HG03025 (cell line): ENCODE results near the gene POMP.

Experiments
- ATAC-seq: cut with Tn5 transposase; IDR thresholded peaks from one replicate; pipeline ENCODE4 v1.9.1; 2021; ENCODE audit warnings: mild to moderate bottlenecking, moderate library complexity; ENCODE audit not compliant: unreplicated experiment, low FRiP score

POMP gene, protein sequence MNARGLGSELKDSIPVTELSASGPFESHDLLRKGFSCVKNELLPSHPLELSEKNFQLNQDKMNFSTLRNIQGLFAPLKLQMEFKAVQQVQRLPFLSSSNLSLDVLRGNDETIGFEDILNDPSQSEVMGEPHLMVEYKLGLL

DNA sequence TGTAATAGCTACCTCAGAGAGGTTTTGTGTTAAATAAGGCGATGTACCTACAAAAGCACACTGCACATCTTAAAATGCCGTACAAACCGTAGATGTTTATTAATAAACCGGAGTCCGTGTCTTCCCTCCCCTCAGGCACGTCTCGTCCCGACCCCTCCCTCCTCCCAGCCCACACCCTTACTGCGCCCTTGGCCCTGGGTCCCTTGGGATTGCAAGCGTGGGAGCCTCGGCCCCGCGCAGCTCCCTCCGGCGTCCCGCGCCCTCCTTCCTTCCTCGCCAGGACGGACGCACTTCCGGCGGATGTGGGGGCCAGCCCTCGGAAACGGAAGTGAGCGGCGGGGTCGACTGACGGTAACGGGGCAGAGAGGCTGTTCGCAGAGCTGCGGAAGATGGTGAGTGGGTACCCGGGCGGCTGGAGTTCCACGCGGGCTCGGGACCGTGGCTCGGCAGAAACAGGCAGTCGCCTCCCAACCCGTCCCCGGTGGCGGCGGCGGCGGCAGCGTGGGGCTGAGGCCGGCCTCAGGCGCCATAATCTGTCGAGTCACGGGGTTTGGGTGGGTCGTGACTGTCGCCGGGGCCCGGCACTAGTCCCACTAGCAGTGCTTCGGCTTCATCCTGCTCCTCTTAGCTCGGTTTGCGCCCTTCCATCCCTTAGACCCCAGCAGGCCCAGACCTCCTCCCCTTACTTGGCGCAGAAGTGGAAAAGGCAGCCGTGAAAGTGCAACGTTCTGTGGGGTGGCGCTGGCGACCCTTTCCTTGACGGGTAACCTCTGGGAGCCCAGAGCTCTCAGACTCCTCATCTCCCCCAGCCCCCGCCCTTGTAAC is at the start of gene POMP:
Gene POMP (plus strand): TSS at position 335 of the 825 bp plus-strand sequence. CDS start 55 bp downstream, at position 390.
- ATAC-seq = peak; percentile 91

DNA sequence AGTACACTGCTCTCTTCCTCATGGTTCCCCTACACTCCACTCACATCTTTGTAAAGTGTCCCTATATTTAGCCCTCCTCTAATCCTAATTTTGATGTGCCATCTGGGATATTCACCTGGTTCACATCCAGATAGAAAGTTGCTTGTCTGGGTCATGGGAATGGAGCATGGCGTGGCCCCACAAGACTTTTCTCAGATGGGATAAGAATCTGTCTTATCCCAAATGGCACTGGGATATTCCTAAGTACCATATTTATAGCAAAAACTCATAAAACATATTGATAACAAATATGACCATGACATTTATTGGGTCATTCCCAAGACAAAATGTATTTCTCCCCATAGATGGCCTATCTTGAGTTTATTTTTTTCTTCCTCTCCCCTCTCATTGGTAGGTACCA is 49.5 kb upstream of the POMP start:
- ATAC-seq = no peak

DNA sequence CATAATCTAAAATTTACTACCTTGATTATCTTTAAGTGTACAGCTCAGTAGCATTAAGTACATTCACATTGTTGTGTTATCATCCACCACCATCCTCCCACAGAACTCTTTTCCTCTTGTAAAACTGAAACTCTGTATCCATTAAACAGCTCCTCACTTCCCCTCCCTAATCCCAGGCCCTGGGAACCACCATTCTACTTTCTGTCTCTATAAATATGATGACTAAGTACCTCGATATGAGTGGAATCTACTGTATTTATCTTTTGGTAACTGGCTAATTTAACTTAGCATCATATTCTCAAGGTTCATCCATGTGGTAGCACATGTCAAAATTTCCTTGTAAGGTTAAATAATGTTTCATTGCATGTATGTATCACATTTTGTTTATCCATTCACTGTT is 49.0 kb upstream of the POMP start:
- ATAC-seq = no peak

DNA sequence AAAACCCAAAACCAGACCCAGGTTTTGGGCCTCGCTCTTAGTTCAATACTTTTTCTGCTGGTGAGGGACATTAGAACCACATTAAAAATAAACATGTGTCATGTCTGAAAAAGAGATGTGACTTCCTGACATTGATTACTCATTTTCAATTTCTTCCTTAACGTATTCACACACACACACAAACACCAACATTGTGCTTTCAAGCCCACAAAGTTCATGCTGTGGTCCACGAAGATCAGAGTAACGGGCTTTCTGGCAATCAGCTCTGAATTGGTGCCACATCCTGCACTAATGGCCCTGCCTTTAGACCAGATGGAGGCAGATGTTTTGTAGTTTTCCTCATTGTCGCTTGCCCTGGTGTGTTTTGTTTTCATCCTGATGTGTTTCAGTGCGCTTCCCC is 47.9 kb upstream of the POMP start:
- no peak for ATAC-seq

DNA sequence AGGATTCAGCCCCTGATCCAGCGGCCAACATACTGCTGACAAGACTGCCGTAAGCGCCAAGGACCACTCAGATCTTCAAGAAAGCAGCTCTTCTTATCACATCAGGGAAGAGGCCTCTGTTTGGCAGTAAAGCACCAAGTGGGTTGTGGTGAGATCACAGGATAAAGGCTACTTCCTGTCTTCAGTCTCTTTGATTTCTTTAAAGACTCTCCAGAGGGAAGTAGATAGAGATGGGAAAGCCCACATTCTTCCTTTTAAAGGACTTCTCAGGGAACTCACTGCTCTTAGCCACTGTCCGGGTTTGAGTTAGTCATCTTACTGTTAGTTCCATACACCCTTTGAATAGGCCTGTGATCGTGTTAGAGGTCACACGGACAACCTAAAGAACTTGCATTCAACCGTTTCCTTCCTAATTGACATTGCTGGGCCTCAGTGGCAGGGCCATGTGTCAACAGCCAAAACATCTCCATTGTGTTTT is 47.2 kb upstream of the POMP start:
- ATAC-seq = no peak

DNA sequence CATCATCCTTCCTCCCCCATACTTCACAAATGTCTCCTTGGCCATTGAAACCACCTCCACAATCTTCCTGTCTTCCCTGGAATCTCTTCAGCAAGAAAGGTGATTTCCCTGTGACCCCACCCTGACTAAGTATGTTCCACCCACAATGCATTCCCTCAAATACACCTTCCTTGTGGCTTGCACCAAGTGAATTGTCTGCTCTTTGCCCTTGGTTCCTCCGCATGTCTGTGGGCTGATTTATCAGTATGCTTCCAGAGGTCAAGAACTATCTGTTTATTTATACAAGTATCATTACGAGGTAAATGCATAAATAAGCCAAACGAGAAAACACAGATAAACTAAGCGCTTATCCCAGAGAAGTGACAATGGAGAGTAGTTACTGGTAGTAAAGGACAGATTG is 45.4 kb upstream of the POMP start:
- no peak for ATAC-seq

DNA sequence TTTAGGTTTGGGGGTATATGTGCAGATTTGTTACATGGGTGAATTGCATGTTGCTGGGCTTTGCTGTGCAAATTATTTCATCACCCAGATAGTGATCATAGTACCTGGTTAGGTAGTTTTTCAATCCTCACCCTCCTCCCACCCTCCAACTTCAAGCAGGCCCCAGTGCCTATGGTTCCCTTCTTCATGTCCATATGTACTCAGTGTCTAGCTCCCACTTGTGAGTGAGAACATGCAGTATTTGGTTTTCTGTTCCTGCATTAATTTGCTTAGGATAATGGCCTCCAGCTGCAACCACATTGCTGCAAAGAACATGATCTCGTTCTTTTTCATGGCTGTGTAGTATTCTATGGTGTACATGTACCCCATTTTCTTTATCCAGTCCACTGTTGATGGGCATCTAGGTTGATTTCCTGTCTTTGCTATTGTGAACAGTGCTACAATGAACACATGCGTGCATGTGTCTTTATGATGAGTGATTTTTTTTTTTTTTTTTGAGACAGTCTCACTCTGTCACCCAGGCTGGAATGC is 42.9 kb upstream of the POMP start:
- ATAC-seq = no peak

DNA sequence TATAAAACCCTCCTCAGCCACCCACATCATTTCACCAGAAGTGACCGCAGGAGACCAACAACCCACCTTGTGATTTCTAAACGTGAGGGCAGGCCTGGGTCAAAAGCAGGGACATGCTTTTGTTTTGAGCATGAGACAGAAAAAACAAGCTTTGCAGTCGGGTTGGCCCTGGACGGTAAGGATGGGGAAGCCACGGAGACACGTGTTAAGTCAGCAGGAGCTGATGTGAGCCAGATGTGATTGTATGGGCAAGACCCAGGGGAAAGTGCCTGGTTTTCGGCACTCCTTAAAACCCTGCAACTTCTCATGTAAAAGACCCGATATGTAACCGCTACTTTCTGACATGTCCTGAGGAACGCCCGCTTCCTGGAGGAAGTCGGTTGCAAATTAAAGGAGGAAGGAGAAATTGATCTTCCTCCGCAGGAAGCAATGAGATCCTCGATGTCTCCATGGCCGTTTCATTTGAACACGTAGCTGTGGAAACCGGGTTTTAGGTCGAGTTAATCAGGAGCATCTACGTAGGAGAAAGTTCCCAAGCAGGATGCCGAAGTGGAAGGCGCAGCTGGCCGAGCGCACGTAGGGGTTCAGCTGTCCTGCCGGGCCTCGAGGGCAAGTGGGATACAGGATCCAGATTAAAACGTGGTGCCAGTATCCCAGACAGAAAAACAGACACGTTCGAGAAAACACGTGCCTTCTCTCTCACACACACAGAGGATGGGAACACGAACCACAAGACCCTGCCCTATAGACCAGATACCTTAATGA is 40.5 kb upstream of the POMP start:
- no peak for ATAC-seq

DNA sequence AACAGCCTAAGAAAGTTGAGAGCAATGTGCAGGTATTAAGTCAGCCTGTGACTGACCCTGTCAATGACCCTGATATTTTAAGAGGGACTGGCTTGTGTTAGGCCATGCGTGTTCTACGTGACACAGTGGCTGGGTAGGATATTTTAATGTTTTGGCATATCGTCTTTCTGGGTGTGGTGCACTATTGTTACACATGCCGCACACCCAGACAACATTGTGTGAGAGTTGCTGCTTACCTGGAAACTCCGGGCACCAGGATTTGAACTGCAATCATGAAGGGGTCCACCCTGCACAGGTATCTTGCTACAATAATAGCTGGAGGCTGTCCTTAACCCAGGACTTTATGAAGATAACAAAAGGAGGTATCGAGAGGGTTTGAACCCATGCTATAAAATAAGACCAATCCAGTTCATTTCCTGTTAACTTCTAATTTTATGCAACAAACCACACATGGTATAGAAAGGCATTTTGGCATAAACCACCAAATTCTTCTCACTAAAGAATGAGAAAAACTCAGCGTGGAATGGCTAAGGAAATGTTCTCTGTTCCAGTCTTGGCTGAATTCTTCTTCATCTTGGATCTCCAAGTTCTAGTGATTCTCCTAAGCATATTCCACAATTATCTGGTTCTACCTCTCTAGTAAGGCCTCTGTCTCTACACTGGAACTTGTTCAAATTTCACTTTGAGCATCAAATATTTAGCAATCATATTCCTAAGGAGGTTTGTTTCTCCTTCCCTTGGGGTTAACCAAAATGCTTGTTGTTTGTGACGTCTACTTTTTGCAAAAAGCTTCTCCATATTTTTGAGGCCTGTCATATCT is 38.7 kb upstream of the POMP start:
- no peak for ATAC-seq

DNA sequence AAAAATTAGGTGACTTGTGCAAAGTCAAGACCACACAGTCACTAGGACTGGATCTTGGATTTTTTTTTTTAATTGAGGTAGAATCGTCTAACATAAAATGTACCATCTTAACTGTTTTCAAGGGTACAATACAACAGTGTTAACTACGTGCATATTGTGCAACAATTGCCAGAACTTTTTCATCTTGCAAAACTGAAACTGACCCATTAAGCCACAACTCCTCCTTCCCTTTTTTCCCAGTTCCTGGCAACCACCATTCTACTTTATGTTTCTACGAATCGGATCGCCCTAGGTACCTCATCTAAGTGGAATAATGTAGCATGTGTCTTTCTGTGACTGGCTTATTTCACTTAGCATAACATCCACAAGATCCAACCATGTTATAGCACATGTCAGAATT is 37.5 kb upstream of the POMP start:
- no peak for ATAC-seq

DNA sequence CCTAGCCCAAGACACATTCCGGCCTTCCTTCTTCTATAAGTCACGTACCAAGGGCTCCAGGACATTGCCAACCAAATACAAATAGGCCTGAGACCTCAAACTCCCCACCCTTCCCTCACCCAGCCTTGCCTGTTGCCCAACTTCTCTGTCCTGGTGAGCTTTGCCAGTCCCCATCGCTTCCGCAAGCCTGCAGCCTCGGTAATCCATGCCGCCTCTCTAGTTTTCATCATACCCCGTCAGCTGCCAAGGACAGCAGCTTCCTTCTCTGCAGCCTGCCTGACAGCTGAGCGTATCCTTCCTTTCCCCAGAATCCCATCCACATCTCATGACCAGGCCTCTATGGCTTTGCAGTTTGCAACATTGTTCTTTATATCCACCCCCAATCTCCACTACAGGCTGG is 36.6 kb upstream of the POMP start:
- no peak for ATAC-seq

DNA sequence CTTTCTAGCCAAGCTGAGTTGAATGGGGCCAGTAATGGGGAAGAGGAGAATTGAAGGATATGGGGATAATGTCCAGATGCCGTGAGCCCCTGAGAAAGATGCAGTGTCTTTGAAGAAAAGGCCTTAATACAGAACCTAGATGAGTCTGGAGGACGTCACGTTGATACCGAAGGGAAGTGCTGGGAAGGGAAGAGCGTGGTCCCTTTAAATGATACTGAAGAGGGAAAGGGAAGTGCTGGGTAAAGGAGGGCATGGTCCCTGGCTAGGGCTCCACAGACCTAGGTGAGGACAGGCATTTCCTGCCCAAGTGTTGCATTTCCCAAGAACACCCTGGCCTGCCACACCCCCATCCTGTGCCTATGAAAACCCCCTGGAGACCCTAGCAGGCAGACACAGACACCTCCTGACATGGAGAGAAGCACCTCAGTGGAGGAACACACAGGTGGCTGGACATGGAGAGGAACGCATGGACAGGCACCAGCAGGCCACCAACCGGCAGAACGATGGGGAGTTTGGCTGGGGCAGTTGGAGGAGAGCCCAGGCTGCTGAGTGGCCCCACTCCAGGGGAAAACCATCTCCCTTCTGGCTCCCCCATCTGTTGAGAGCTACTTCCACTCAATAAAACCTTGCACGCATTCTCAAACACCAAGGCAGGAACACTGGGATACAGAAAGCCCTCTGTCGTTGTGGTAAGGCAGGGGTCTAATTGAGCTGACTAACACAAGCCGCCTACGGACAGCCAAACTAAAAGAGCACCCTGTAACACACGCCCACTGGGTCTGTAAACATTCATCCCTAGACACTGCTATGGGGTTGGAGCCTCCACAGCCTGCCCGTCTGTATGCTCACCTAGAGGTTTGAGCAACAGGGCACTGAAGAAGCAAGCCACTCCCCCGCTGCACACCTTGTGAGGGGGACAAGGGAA is 34.9 kb upstream of the POMP start:
- ATAC-seq = no peak

DNA sequence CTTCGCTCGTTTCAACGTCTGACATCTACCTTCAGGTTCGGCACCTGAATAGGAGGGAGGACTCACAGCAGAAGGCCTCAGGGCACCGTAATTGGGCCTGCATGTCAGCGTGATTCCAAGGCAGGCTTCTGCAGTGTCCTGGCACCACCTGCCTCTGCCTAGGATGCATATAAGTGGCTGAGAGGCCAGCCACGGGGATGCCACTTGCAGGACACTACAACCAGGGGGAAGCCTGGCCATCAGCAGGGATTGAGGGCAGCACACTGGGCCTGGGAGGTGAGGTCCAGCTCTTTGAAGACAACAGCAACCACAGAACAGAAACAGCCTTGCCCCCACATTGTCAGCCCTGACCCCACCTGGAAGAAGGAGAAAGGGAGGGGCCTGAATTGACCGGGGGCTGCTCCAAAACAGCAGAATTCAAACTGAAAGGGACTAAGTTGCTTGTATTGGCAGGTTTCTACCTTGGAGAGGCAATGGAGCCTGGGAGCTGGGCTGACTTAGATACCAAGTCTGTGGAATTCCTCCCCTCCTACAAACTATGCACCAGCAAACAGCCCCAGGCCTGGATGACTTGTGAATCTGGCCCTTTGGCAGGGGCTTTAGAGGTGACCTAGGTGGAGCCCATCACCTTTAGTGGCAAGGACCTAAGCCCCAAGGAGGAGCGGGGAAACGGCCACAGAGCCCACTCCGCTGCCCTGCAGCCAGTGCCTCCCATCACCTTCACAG is 34.1 kb upstream of the POMP start:
- no peak for ATAC-seq

DNA sequence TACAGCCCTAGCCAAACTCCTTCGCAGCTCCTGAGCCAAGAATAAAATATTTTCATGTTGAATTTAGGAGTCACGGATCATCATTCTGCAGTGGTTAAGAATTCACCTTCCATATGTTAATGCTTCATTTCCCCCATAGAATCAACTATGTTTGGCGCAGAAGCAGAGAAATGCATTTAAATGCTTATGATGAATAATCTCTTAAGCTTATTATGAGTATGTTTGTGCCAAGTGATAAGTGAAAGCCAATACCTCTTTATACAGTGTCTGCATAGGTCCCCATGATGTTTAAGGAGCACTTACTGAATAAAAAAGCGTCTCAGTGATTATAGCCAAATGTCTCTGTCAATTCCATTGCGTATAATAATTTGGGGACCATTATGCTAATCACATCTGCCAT is 32.7 kb upstream of the POMP start:
- no peak for ATAC-seq

DNA sequence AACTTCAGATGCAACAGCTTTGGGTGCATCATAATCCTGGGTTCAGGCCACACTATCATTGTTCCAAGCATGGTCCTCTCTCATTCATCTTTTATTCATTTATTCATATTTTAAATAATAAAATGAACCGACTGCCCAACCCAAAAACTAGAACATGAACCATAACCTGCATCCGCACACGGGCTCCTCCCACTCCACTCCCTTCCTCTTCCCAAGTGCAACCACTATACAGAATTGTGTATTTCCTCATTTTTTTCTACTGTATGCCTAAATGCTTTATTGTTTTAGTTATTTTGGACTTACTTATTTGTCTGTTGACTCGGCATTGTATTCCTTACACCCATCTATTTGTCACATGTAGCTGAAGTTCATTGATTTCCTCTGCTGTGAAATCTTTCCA is 30.7 kb upstream of the POMP start:
- ATAC-seq = no peak

DNA sequence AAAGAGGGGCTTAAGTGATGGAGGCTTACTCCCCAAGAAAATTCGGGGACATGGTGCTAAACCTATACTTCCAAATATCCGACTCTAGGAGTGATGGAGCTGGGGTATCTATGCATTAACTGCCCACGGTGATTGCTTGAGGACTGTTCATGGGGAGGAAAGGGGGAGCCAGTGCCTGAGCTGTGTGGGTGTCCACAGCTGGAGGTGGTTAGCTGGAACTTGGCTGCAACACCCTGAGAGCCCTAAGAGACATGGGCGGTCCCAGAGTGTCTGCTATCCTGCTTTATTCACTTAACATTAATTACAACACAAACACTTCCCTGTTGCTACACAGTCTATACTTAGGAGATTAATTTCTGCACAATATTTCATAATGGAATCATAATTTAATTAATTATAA is 28.1 kb upstream of the POMP start:
- no peak for ATAC-seq

DNA sequence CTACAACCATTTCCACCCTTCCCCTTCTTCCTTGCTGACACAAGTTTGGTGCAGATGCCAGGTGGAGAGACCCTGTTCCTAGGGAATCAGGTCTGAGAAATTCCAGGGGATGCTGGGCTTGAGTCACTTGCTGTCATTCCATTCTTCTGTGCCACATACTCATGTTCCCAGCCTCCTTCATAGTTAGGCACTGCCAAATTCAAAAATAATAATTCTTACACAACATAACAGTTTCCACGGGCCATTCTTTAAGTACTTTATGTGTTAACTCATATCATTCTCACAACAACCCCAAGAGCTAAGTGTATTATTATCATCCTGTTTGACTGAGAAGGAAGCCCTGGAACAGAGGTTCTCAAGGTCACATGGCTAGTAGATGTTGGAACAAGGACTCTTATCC is 27.1 kb upstream of the POMP start:
- no peak for ATAC-seq

DNA sequence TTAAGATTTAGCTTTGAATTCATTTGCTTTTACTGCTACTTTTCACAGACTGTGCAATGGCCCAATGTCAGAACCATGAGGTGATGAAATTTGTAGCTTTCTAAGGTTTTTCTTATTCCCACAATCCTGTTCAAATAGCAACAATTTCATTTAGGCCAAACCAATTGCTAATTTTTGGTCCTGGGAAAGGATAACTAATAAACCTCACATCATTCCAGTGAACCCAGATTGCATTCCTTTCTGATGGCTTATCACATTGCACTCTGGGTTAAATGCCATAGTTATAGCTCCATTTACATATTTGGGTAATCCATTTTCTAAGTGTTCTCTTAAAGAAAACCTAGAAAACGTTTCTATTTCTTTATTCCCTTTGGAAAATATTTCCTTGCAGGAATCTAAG is 22.9 kb upstream of the POMP start:
- no peak for ATAC-seq
